Measurements from ENCODE around the gene TSFM.

TSFM gene

DNA sequence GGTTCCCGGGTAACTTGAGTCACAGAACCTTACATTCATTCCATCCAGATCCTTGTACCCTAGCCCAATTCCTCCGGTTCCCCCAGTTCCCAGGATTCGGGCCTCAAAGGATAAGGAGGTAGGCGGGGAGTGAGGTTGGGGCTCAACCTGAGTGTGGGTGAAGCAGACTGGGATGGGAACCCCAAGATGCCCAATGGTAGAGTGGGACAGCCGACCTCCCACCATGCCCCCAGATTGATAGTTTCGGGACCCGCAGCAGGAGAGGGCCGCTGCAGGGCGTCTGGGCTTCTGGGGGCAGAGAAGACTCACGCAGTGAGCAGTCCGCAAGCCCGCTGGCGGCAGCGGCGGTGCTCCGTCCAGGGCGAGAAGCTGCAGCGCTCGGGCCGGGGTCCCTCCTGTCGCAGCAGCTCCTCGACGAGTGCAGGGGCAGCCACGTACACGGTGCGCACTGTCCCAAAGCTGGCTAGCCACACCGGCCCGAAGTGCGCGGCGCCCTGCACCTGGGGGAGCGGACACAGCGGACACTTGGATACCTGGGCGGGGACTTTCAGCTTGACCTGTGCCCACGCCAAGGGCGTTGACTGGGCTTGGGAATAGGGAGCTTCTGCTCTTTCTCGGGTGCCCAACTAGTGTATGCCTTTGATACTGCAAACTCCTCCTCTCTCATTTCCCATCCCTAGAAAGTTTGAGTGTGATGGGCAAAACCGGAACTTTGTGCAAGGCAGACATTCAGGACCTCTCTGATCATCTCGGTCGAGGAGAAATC is 16.7 kb upstream of the TSFM start (continued):
- TF ChIP-seq, protein P1, sequence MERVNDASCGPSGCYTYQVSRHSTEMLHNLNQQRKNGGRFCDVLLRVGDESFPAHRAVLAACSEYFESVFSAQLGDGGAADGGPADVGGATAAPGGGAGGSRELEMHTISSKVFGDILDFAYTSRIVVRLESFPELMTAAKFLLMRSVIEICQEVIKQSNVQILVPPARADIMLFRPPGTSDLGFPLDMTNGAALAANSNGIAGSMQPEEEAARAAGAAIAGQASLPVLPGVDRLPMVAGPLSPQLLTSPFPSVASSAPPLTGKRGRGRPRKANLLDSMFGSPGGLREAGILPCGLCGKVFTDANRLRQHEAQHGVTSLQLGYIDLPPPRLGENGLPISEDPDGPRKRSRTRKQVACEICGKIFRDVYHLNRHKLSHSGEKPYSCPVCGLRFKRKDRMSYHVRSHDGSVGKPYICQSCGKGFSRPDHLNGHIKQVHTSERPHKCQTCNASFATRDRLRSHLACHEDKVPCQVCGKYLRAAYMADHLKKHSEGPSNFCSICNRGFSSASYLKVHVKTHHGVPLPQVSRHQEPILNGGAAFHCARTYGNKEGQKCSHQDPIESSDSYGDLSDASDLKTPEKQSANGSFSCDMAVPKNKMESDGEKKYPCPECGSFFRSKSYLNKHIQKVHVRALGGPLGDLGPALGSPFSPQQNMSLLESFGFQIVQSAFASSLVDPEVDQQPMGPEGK (CRISPR knock-in tag; IDR thresholded peaks at IDR 0.05; ENCODE audit: borderline replicate concordance) = no peak
- TF ChIP-seq ZNF8 (CRISPR knock-in tag; IDR thresholded peaks at IDR 0.05) (no peak), ZNF565 (CRISPR knock-in tag; conservative IDR thresholded peaks at IDR 0.05; ENCODE audit: low read depth) (no peak), TCF4 (CRISPR knock-in tag; IDR thresholded peaks at IDR 0.05; ENCODE audit: borderline replicate concordance) (no peak), OSR1 (CRISPR knock-in tag; IDR thresholded peaks at IDR 0.05) (no peak)

DNA sequence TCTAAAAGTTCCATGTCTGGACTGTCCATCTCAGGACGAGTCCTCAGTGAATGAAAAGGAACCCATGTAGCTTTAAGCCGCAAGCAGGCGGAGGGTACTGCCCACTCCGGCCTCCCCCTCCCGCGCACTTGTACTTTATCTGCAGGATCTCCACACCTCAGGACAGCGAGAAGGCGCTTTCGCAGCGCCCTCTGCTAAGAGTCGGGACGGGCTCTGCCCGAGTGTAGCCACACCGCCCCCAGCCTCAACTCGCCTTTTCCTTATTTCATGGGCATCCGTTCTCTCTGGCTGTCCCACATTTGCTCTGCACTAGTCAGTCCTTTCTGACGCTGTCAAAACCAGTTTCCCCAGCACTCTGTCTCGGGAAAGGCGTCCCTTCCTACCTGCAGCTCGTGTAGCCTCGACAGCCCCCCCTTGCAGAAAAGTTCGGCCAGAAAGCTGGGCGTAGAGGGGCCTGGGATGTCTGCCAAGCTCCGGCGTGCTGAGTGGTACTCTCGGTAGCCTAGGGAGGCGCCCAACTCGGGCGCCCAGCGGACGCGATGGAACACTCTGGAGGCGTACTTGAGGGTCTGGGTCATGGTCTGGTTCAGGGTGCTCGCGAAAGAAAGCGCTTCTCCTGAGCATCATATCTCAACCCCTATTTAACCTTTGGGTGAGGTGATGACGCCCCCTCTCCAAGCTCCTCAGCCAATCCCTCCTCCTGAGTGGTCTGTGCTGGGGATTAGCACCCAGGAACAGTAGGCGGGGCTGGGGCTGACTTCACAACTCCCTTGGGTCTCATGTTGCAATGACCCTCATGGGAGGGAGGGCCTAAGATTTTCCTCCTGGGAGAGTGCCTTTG is 15.9 kb upstream of the TSFM start, which contains the start of gene CYP27B1:
Gene CYP27B1, minus strand, starts transcription at position 615 of the 841 bp plus-strand sequence. Its CDS starts 37 bp downstream, at position 578.
- ATAC-seq = peak; percentile 22
- TF ChIP-seq ESRRG (CRISPR knock-in tag; IDR thresholded peaks at IDR 0.05) = no peak
- no peak for TF ChIP-seq PPARA (CRISPR knock-in tag; IDR thresholded peaks at IDR 0.05; ENCODE audit: borderline replicate concordance)
- no peak for TF ChIP-seq ARNTL (CRISPR knock-in tag; IDR thresholded peaks at IDR 0.05; ENCODE audit: borderline replicate concordance, low read depth)
- no peak for TF ChIP-seq ZC3H10 (CRISPR knock-in tag; IDR thresholded peaks at IDR 0.05)
- TF ChIP-seq GLIS3 (CRISPR knock-in tag; IDR thresholded peaks at IDR 0.05) = no peak
- no peak for TF ChIP-seq TOX (CRISPR knock-in tag; IDR thresholded peaks at IDR 0.05; ENCODE audit: borderline replicate concordance)
- no peak for TF ChIP-seq ZFP3 (CRISPR knock-in tag; IDR thresholded peaks at IDR 0.05)
- TF ChIP-seq, protein P2, sequence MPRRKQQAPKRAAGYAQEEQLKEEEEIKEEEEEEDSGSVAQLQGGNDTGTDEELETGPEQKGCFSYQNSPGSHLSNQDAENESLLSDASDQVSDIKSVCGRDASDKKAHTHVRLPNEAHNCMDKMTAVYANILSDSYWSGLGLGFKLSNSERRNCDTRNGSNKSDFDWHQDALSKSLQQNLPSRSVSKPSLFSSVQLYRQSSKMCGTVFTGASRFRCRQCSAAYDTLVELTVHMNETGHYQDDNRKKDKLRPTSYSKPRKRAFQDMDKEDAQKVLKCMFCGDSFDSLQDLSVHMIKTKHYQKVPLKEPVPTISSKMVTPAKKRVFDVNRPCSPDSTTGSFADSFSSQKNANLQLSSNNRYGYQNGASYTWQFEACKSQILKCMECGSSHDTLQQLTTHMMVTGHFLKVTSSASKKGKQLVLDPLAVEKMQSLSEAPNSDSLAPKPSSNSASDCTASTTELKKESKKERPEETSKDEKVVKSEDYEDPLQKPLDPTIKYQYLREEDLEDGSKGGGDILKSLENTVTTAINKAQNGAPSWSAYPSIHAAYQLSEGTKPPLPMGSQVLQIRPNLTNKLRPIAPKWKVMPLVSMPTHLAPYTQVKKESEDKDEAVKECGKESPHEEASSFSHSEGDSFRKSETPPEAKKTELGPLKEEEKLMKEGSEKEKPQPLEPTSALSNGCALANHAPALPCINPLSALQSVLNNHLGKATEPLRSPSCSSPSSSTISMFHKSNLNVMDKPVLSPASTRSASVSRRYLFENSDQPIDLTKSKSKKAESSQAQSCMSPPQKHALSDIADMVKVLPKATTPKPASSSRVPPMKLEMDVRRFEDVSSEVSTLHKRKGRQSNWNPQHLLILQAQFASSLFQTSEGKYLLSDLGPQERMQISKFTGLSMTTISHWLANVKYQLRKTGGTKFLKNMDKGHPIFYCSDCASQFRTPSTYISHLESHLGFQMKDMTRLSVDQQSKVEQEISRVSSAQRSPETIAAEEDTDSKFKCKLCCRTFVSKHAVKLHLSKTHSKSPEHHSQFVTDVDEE (CRISPR knock-in tag; IDR thresholded peaks at IDR 0.05) = no peak
- TF ChIP-seq ZNF565 (CRISPR knock-in tag; conservative IDR thresholded peaks at IDR 0.05; ENCODE audit: low read depth) = no peak
- TF ChIP-seq ZNF70 (CRISPR knock-in tag; IDR thresholded peaks at IDR 0.05) = no peak
- TF ChIP-seq, protein P1 (CRISPR knock-in tag; IDR thresholded peaks at IDR 0.05; ENCODE audit: borderline replicate concordance) = no peak
- TF ChIP-seq OSR1 (CRISPR knock-in tag; IDR thresholded peaks at IDR 0.05) = no peak
- TF ChIP-seq, protein P3, sequence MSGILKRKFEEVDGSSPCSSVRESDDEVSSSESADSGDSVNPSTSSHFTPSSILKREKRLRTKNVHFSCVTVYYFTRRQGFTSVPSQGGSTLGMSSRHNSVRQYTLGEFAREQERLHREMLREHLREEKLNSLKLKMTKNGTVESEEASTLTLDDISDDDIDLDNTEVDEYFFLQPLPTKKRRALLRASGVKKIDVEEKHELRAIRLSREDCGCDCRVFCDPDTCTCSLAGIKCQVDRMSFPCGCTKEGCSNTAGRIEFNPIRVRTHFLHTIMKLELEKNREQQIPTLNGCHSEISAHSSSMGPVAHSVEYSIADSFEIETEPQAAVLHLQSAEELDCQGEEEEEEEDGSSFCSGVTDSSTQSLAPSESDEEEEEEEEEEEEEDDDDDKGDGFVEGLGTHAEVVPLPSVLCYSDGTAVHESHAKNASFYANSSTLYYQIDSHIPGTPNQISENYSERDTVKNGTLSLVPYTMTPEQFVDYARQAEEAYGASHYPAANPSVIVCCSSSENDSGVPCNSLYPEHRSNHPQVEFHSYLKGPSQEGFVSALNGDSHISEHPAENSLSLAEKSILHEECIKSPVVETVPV (CRISPR knock-in tag; IDR thresholded peaks at IDR 0.05) = no peak
- no peak for TF ChIP-seq ZNF8 (CRISPR knock-in tag; IDR thresholded peaks at IDR 0.05)
- no peak for TF ChIP-seq BACH2 (CRISPR knock-in tag; IDR thresholded peaks at IDR 0.05; ENCODE audit: borderline replicate concordance)
- TF ChIP-seq CSDC2 (CRISPR knock-in tag; IDR thresholded peaks at IDR 0.05) = no peak
- TF ChIP-seq, protein P4, sequence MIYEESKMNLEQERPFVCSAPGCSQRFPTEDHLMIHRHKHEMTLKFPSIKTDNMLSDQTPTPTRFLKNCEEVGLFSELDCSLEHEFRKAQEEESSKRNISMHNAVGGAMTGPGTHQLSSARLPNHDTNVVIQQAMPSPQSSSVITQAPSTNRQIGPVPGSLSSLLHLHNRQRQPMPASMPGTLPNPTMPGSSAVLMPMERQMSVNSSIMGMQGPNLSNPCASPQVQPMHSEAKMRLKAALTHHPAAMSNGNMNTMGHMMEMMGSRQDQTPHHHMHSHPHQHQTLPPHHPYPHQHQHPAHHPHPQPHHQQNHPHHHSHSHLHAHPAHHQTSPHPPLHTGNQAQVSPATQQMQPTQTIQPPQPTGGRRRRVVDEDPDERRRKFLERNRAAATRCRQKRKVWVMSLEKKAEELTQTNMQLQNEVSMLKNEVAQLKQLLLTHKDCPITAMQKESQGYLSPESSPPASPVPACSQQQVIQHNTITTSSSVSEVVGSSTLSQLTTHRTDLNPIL (CRISPR knock-in tag; IDR thresholded peaks at IDR 0.05; ENCODE audit: low read depth) = no peak

DNA sequence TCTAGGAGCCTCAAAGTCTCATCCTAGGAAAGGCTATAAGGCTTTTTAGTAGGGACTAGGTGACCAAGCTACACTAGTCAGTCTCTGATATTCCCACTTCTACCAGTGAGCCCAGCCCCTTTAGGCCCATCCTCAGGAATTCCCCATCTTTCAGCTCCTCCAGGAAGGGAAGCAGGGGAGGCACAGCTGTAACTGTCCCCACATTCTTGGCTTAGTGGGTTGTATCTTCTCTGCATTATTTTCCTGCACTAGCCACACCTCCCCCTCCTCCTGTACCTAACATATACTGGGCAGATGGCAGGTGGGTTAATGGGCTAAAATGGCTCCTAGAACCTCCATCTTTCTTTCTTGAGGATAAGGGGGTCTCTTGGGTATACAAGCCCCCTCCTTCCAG is 15.3 kb upstream of the TSFM start:
- TF ChIP-seq TCF4 (CRISPR knock-in tag; IDR thresholded peaks at IDR 0.05; ENCODE audit: borderline replicate concordance) (no peak), OSR1 (CRISPR knock-in tag; IDR thresholded peaks at IDR 0.05) (no peak)
- no peak for ATAC-seq

Data from SK-N-SH treated with all-trans-retinoic acid at 6 μM for 48 hours (cell line).